CD8-positive, alpha-beta memory T cell (primary cell): ENCODE data around the gene SLC38A11. TPM values are rescaled to one million over a fixed set of nuclear protein-coding genes. Genes with fewer than 3 reads are reported as not detected.

Experiments used
- CTCF ChIA-PET: fragments of 350-600 bp; sonication (Branson Sonifier 250); formaldehyde crosslinking; loops from one replicate; lab custom pipeline; 2021; ENCODE audit warnings: antibody characterized with exemption; lab: Charles Lee
- POLR2A ChIA-PET: fragments of 350-600 bp; sonication (Branson Sonifier 250); formaldehyde crosslinking; loops from one replicate; lab custom pipeline; 2021; ENCODE audit warnings: antibody characterized with exemption; lab: Charles Lee
- DNase-seq, 5 donors: peaks; one replicate each; pipeline versions ENCODE4 v3.0.0 to v3.0.0-alpha.2; 2020 to 2022; ENCODE audit warnings: mixed read lengths in 1 of 5
- H3K27ac ChIP-seq: one replicate; pipeline ENCODE4 v1.7.0; 2013; ENCODE audit warnings: low read depth, mild to moderate bottlenecking, low read length, moderate library complexity
- H3K27me3 ChIP-seq: 2 replicates; pipeline ENCODE4 v1.7.0; 2013; ENCODE audit warnings: low read length, mild to moderate bottlenecking; ENCODE audit not compliant: insufficient read depth, poor library complexity, severe bottlenecking
- H3K36me3 ChIP-seq: 2 replicates; pipeline ENCODE4 v1.7.0; 2013; ENCODE audit warnings: mild to moderate bottlenecking, low read length, moderate library complexity; ENCODE audit not compliant: insufficient read depth
- H3K4me1 ChIP-seq: 2 replicates; pipeline ENCODE4 v1.7.0; 2013; ENCODE audit warnings: mild to moderate bottlenecking, low read length, moderate library complexity; ENCODE audit not compliant: insufficient read depth
- H3K4me3 ChIP-seq: 2 replicates; pipeline ENCODE4 v1.7.0; 2013; ENCODE audit warnings: mild to moderate bottlenecking, low read length
- H3K9me3 ChIP-seq: 2 replicates; pipeline ENCODE4 v1.7.0; 2013; ENCODE audit warnings: mild to moderate bottlenecking, low read length
- H3K27ac Mint-ChIP-seq, 8 donors: one replicate each; pipeline ENCODE4 v1.8.0; 2020 to 2021; ENCODE audit warnings: mixed read lengths in 8 of 8, mild to moderate bottlenecking in 6 of 8, inconsistent platforms in 3 of 8, moderate library complexity in 3 of 8
- H3K27me3 Mint-ChIP-seq, 2 donors: one replicate each; pipeline ENCODE4 v1.8.0; 2020 to 2021; ENCODE audit warnings: mixed read lengths in 2 of 2, mild to moderate bottlenecking in 1 of 2, moderate library complexity in 1 of 2
- H3K36me3 Mint-ChIP-seq, 3 donors: one replicate each; pipeline ENCODE4 v1.8.0; 2020 to 2021; ENCODE audit warnings: mixed read lengths in 3 of 3, inconsistent platforms in 1 of 3, mild to moderate bottlenecking in 1 of 3
- H3K4me1 Mint-ChIP-seq, 3 donors: one replicate each; pipeline ENCODE4 v1.8.0; 2020 to 2021; ENCODE audit warnings: mixed read lengths in 3 of 3, inconsistent platforms in 1 of 3, mild to moderate bottlenecking in 1 of 3
- H3K4me3 Mint-ChIP-seq, 7 donors: one replicate each; pipeline ENCODE4 v1.8.0; 2020 to 2021; ENCODE audit warnings: mixed read lengths in 7 of 7, mild to moderate bottlenecking in 6 of 7, moderate library complexity in 4 of 7, inconsistent platforms in 2 of 7
- H3K9me3 Mint-ChIP-seq, 5 donors: one replicate each; pipeline ENCODE4 v1.8.0; 2020 to 2022; ENCODE audit warnings: mixed read lengths in 5 of 5, mild to moderate bottlenecking in 3 of 5, moderate library complexity in 2 of 5, inconsistent platforms in 1 of 5
- polyA plus RNA-seq: library from polyadenylated mRNA; unstranded; fragments of 300-500 nt; fragmentation: Illumina TruSeq; gene quantifications from one replicate; pipeline ENCODE4 v1.2.3, GENCODE V29; 2021
- total RNA-seq, 2 experiments: library from RNA; stranded (reverse); gene quantifications; one replicate each; pipeline ENCODE4 v1.2.3, GENCODE V29; 2021

SLC38A11 gene
- total and polyA plus RNA-seq, 3 experiments from 2014 or later = not detected

DNA sequence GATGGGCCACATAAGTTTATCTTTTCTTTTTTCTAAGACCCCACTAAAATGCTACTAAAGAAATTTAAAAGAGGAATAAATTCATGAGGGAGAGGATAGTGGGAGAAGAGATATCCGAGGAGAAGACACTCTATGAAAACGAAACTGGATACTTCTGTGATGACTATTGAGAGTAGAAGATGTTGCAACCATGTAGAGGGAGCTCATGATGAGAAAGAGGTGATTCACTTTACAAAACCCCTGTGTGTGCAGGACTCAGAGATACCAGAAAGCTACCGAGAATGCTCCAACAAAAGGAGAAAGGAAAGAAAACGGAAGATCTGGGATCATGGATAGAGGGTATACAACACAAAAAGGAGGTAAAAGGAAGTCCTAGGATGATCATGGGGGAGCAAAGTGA, 34.9 kb downstream of the SLC38A11 start:
- Histone ChIP-seq H3K27ac (no peak overlapping the region), H3K27me3 (no peaks in the 10 kb centered on the region), H3K4me1 (no peaks in the 10 kb centered on the region), H3K4me3 (no peak overlapping the region), H3K9me3 (no peaks in the 10 kb centered on the region), H3K36me3 (no peaks in the 10 kb centered on the region)
- Mint-ChIP-seq H3K36me3 (no peaks in the 10 kb centered on the region), H3K4me1 (no peaks in the 10 kb centered on the region), H3K9me3 (peaks cover 0 to 7% (median 0%) of the 10 kb centered on the region in 5 donors), H3K27ac (no peak overlapping the region), H3K27me3 (no peaks in the 10 kb centered on the region), H3K4me3 (no peak overlapping the region)
- ChIA-PET POLR2A (no interaction called here), CTCF (no interaction called here)
- no peak for DNase-seq

DNA sequence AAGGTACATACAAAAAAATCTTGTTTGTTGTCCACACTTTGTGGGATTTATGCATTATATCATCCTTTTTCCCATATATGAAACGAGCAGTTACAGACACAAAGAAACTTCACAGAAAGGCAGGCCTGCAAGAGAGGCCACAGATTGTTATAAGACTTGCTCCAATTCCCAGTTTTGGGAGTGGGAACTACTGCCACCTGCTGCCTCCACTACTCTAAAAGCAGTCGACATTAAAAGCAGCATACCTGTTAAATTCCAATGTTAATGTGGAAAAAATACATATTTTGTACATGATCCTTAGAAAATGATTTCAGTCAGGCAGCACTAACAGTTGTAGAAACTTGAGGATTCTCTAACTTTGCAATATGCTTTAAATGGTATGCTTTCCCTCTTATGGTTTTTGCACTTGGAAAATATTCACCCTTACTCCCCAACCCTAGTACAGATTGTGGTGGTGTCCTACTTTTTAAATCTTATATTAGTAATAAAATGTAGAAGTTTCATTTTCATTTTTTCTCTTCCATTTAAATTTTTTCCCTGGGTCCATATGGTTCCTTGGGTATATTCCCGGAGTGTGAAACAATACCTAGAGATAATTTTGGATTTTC, 37.9 kb downstream of the SLC38A11 start:
- ChIA-PET POLR2A (no interaction called here), CTCF (no interaction called here)
- no peak overlapping the region for H3K4me3 ChIP-seq
- no peak overlapping the region for H3K4me3 Mint-ChIP-seq
- no peak for DNase-seq
- H3K27ac Mint-ChIP-seq = no peak overlapping the region
- no peaks in the 10 kb centered on the region for H3K36me3 ChIP-seq
- H3K4me1 Mint-ChIP-seq = no peaks in the 10 kb centered on the region
- H3K27ac ChIP-seq = no peak overlapping the region
- no peaks in the 10 kb centered on the region for H3K4me1 ChIP-seq
- H3K36me3 Mint-ChIP-seq = no peaks in the 10 kb centered on the region
- no peaks in the 10 kb centered on the region for H3K27me3 ChIP-seq
- no peaks in the 10 kb centered on the region for H3K9me3 ChIP-seq
- peaks cover 0 to 1% of the 10 kb centered on the region in 2 donors for H3K27me3 Mint-ChIP-seq
- peaks cover 0 to 4% (median 0%) of the 10 kb centered on the region in 5 donors for H3K9me3 Mint-ChIP-seq

DNA sequence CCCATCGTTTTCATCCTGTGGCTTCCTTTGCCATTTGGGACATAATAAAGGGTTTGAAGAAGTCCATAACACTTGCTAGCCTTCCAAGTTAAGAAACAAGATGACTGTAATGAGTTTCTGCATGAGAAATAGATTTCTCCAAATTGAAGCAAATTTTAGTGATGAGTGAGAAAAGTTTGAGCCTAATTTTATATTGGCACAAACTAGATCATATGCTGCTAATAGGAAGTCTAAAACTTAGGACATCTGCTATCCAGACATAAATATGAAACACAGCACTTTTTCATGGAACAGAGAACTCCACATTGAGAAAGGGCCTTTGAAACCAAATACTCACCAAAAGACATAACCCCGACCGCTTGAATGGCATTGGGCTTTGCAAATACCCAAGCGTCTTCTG, 39.8 kb downstream of the SLC38A11 start:
- H3K36me3 ChIP-seq = no peaks in the 10 kb centered on the region
- H3K4me1 ChIP-seq = no peaks in the 10 kb centered on the region
- H3K9me3 ChIP-seq = no peaks in the 10 kb centered on the region
- H3K27ac ChIP-seq = no peak overlapping the region
- Mint-ChIP-seq H3K4me1 (no peaks in the 10 kb centered on the region), H3K9me3 (peaks cover 0 to 3% (median 0%) of the 10 kb centered on the region in 5 donors), H3K27ac (no peak overlapping the region), H3K4me3 (no peak overlapping the region), H3K36me3 (no peaks in the 10 kb centered on the region), H3K27me3 (peaks cover 0 to 1% of the 10 kb centered on the region in 2 donors)
- no peak for DNase-seq
- H3K27me3 ChIP-seq = no peaks in the 10 kb centered on the region
- POLR2A ChIA-PET = no interaction called here
- CTCF ChIA-PET = no interaction called here
- no peak overlapping the region for H3K4me3 ChIP-seq

DNA sequence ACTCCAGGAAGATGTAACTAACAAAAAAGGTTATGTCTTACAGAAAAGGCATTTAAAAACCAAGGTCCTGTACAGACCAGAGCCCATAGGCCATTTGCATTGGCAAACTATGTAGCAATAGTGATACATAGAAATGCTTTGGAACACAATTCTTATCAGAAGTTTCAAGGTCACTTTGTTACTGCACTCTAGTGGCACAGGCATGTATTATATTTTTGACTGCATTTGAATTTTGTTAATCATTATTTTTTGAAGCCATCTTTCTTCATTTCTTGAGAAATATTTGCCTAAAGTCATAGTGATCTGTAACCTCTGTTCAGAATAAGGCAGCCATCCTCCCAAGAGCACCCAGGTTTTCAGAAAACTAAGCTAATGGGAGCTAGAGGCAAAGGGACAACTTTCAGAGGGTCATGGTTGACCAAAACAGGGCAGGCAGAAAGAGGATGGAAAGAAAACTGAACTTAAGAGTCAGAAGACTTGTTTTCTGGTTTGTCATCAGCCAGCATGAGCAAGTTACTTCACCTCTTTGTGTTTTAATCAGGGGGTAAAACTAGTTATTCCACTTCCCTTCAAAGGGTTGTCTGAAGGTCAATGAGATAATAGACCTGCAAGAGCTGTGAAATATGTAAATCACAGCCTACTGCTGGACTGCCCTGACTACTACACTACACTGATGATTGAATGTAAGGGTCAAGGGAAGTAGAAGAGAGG, 41.5 kb downstream of the SLC38A11 start:
- H3K36me3 ChIP-seq = no peaks in the 10 kb centered on the region
- no peaks in the 10 kb centered on the region for H3K4me1 ChIP-seq
- ChIA-PET CTCF (no interaction called here), POLR2A (no interaction called here)
- no peak overlapping the region for H3K27ac Mint-ChIP-seq
- H3K9me3 ChIP-seq = no peaks in the 10 kb centered on the region
- no peaks in the 10 kb centered on the region for H3K27me3 ChIP-seq
- H3K4me1 Mint-ChIP-seq = no peaks in the 10 kb centered on the region
- H3K9me3 Mint-ChIP-seq = peaks cover 0 to 3% (median 0%) of the 10 kb centered on the region in 5 donors
- peaks cover 0 to 1% of the 10 kb centered on the region in 2 donors for H3K27me3 Mint-ChIP-seq
- H3K4me3 ChIP-seq = no peak overlapping the region
- H3K27ac ChIP-seq = no peak overlapping the region
- no peak overlapping the region for H3K4me3 Mint-ChIP-seq
- DNase-seq = no peak
- H3K36me3 Mint-ChIP-seq = no peaks in the 10 kb centered on the region

DNA sequence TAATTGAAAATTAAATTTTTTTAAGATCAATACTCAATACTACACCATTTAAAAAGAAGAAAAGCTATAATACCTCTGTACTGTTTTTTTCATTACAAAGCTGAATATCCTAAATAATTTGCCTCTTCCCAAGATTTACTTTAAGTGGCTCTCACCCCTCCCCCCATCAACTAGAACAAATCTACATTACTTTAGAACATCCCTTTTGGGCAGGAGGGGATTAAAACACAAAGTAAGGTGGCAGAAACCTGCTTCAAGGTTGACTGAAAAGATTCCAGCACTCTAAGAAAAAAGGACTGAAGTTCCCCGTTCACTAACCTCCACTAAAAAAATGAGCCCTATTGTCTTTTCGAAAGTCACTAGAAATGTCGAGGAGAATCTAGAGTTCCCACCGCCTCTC, 42.3 kb downstream of the SLC38A11 start:
- H3K4me3 Mint-ChIP-seq = no peak overlapping the region
- ChIA-PET POLR2A (no interaction called here), CTCF (no interaction called here)
- no peak overlapping the region for H3K27ac Mint-ChIP-seq
- no peaks in the 10 kb centered on the region for H3K36me3 Mint-ChIP-seq
- no peaks in the 10 kb centered on the region for H3K36me3 ChIP-seq
- H3K9me3 ChIP-seq = no peaks in the 10 kb centered on the region
- no peaks in the 10 kb centered on the region for H3K4me1 ChIP-seq
- no peaks in the 10 kb centered on the region for H3K4me1 Mint-ChIP-seq
- peaks cover 0 to 1% of the 10 kb centered on the region in 2 donors for H3K27me3 Mint-ChIP-seq
- H3K9me3 Mint-ChIP-seq = peaks cover 0 to 2% (median 0%) of the 10 kb centered on the region in 5 donors
- H3K4me3 ChIP-seq = no peak overlapping the region
- DNase-seq = no peak
- no peaks in the 10 kb centered on the region for H3K27me3 ChIP-seq
- H3K27ac ChIP-seq = no peak overlapping the region

DNA sequence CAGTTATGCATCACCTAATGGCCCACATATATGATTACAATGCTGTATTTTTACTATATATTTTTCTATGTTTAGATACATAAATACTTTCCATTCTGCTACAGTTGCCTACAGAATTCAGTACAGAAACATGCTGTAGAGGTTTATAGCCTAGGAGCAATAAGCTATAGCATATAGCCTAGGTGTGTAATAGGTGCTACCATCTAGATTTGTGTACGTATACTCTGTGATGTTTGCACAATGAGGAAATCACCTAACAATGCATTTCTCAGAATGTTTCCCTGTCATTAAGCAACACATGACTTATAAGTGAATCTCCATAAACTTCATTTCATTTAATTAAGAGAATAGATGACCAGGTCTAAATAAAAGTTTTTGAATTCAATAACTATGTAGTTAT, 43.5 kb downstream of the SLC38A11 start:
- no peak for DNase-seq
- H3K4me3 Mint-ChIP-seq = no peak overlapping the region
- no peaks in the 10 kb centered on the region for H3K36me3 Mint-ChIP-seq
- POLR2A ChIA-PET = no interaction called here
- H3K27me3 ChIP-seq = no peaks in the 10 kb centered on the region
- H3K27me3 Mint-ChIP-seq = peaks cover 0 to 1% of the 10 kb centered on the region in 2 donors
- no peaks in the 10 kb centered on the region for H3K36me3 ChIP-seq
- no peak overlapping the region for H3K27ac Mint-ChIP-seq
- H3K4me1 ChIP-seq = no peaks in the 10 kb centered on the region
- no peak overlapping the region for H3K27ac ChIP-seq
- no peak overlapping the region for H3K4me3 ChIP-seq
- peaks cover 0 to 5% (median 1%) of the 10 kb centered on the region in 5 donors for H3K9me3 Mint-ChIP-seq
- H3K4me1 Mint-ChIP-seq = no peaks in the 10 kb centered on the region
- no peaks in the 10 kb centered on the region for H3K9me3 ChIP-seq
- CTCF ChIA-PET = no interaction called here

DNA sequence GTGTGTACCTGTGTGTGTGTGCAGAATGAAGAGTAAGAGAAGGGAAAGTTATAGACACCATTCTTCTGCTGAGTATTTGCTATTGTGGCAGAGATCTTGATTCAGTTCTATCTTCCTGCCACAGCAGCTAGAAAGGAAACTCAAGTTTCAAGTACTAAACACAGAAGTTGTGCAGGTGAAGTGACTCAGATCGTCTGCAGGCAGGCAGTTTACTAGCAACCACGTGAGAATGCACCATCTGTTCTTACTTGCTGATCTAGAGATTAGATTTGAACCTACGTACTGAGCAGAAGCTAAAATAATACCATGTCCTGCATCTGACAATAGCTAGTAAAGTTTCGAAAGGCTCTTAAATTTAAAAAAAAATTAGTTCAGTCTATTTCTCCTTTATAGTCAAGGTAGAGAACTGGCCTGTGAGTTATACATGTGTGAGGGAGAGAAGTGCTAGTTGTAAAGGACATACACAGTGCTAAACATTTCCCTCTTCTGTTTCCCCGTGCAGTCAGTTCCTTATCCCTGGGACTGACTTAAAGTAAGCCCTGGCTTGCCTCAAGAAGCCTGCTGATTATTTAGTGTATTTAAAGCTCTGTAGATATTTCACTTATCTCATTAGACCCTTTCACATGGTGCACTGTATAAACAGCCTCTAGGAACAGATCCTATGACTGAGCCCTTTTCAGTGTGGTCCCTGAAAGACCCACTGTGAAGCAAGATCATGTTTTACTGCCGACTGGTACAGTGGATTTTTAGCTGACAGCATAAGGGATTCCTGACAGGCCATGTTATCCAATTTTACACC, 45.0 kb downstream of the SLC38A11 start:
- Mint-ChIP-seq H3K4me1 (no peaks in the 10 kb centered on the region), H3K4me3 (no peak overlapping the region), H3K27me3 (peaks cover 0 to 1% of the 10 kb centered on the region in 2 donors), H3K36me3 (no peaks in the 10 kb centered on the region), H3K9me3 (peaks cover 0 to 5% (median 2%) of the 10 kb centered on the region in 5 donors), H3K27ac (no peak overlapping the region)
- POLR2A ChIA-PET = no interaction called here
- CTCF ChIA-PET = interaction anchor here (0.6 kb wide), 1 partner anchor 106 kb away, joined by 3 read pairs; no protein-coding TSS in a partner anchor
- no peak for DNase-seq
- Histone ChIP-seq H3K4me3 (no peak overlapping the region), H3K27ac (no peak overlapping the region), H3K27me3 (no peaks in the 10 kb centered on the region), H3K36me3 (no peaks in the 10 kb centered on the region), H3K4me1 (no peaks in the 10 kb centered on the region), H3K9me3 (no peaks in the 10 kb centered on the region)

DNA sequence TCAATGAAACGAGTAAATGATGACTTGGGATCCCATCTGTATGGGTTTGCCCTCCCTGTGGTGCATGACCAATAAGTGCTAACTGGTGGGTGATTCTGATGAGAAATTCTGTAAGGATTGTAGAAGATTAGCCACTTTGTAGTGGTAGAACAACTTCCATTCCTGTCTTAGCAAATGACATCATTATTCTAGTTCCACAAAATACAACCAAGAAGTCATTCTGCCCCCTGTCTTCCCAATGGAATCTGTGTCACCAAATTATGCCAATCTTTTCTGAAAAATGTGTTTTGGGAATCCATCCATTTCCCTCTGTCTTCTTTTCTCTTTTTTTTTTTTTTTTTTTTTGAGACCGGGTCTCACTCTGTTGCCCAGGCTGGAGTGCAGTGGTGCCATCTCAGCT, 48.4 kb downstream of the SLC38A11 start:
- ChIA-PET CTCF (no interaction called here), POLR2A (no interaction called here)
- no peaks in the 10 kb centered on the region for H3K36me3 Mint-ChIP-seq
- no peaks in the 10 kb centered on the region for H3K9me3 ChIP-seq
- H3K27ac ChIP-seq = no peak overlapping the region
- H3K36me3 ChIP-seq = no peaks in the 10 kb centered on the region
- no peak overlapping the region for H3K27ac Mint-ChIP-seq
- DNase-seq = no peak
- H3K27me3 ChIP-seq = no peaks in the 10 kb centered on the region
- H3K9me3 Mint-ChIP-seq = peaks cover 0 to 5% (median 2%) of the 10 kb centered on the region in 5 donors
- no peak overlapping the region for H3K4me3 Mint-ChIP-seq
- H3K4me1 ChIP-seq = no peaks in the 10 kb centered on the region
- no peaks in the 10 kb centered on the region for H3K27me3 Mint-ChIP-seq
- no peak overlapping the region for H3K4me3 ChIP-seq
- H3K4me1 Mint-ChIP-seq = no peaks in the 10 kb centered on the region
